Ureter (tissue), 1 donor: Measurements from ENCODE around the gene CCPG1. TPM values are rescaled to one million over a fixed set of nuclear protein-coding genes. Genes with fewer than 3 reads are reported as not detected.
"Not testable (repeated sequence)": the region's sequence is repeated elsewhere in the genome, so short reads cannot be mapped to it uniquely, and the experiment has no call there.

Source experiments
- DNase-seq: peaks from one replicate; pipeline ENCODE4 v3.0.0-alpha.2; 2020; ENCODE audit warnings: low spot score
- total RNA-seq: library from RNA; stranded (reverse); gene quantifications from one replicate; pipeline ENCODE4 v1.2.4, GENCODE V29; 2023
- donor health status: DM: yes; HTN: yes; CAD: no.

Gene CCPG1
- 60.7 TPM for total RNA-seq

GRCh38 chr15:55408012-55408928 lies at the start of gene CCPG1, which contains the start of gene PIERCE2:
Gene CCPG1, minus strand, starts transcription at chr15:55408359. Its CDS starts 18,935 bp downstream, at chr15:55389424.
Gene PIERCE2, plus strand, starts transcription at chr15:55408495. Its CDS starts 274 bp downstream, at chr15:55408769.
- peak; percentile 92 for DNase-seq

- DNase-seq: no peak
These were observed 49.4 kb upstream of the CCPG1 start for GRCh38 chr15:55457401-55458022.

GRCh38 chr15:55447030-55447394 lies 38.9 kb upstream of the CCPG1 start:
- DNase-seq: not testable (repeated sequence)

GRCh38 chr15:55446379-55447029 lies 38.3 kb upstream of the CCPG1 start:
- DNase-seq: not testable (repeated sequence)

GRCh38 chr15:55445936-55446335 lies 37.8 kb upstream of the CCPG1 start:
- DNase-seq: not testable (repeated sequence)

GRCh38 chr15:55443141-55443540 lies 35.0 kb upstream of the CCPG1 start:
- DNase-seq: not testable (repeated sequence)

- DNase-seq: no peak
These were observed 27.0 kb upstream of the CCPG1 start for GRCh38 chr15:55434989-55435825.

GRCh38 chr15:55422089-55422488 lies 13.9 kb upstream of the CCPG1 start:
- DNase-seq: no peak

- DNase-seq: no peak
These were observed 12.2 kb upstream of the CCPG1 start for GRCh38 chr15:55420171-55420866.

- not testable (repeated sequence) for DNase-seq
These were observed 9.5 kb upstream of the CCPG1 start for GRCh38 chr15:55417678-55418077.

GRCh38 chr15:55408976-55409375 lies 817 bp upstream of the CCPG1 start:
- DNase-seq: not testable (repeated sequence)

- DNase-seq: no peak
These were observed 604 bp downstream of the CCPG1 start for GRCh38 chr15:55407498-55408011.

- no peak for DNase-seq
These were observed 4.6 kb downstream of the CCPG1 start for GRCh38 chr15:55403531-55403930.

GRCh38 chr15:55402707-55403106 lies 5.5 kb downstream of the CCPG1 start:
- no peak for DNase-seq

- DNase-seq: no peak
These were observed 6.3 kb downstream of the CCPG1 start for GRCh38 chr15:55401786-55402246.

- DNase-seq: not testable (repeated sequence)
These were observed 8.1 kb downstream of the CCPG1 start for GRCh38 chr15:55400050-55400449.

GRCh38 chr15:55398243-55398642 lies 9.9 kb downstream of the CCPG1 start:
- no peak for DNase-seq

GRCh38 chr15:55394694-55395093 lies 13.5 kb downstream of the CCPG1 start:
- no peak for DNase-seq

- DNase-seq: no peak
These were observed 18.9 kb downstream of the CCPG1 start for GRCh38 chr15:55389264-55389607.

GRCh38 chr15:55387027-55387426 lies 21.1 kb downstream of the CCPG1 start:
- no peak for DNase-seq

GRCh38 chr15:55383687-55384086 lies 24.5 kb downstream of the CCPG1 start:
- no peak for DNase-seq
